Inferior parietal cortex (tissue), 1 donor: ENCODE measurements around the gene LRRC51.

Experiments
- DNase-seq: peaks from one replicate; pipeline ENCODE4 v3.0.0-alpha.2; 2016; ENCODE audit errors: extremely low spot score

LRRC51 gene, protein sequence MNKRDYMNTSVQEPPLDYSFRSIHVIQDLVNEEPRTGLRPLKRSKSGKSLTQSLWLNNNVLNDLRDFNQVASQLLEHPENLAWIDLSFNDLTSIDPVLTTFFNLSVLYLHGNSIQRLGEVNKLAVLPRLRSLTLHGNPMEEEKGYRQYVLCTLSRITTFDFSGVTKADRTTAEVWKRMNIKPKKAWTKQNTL

DNA sequence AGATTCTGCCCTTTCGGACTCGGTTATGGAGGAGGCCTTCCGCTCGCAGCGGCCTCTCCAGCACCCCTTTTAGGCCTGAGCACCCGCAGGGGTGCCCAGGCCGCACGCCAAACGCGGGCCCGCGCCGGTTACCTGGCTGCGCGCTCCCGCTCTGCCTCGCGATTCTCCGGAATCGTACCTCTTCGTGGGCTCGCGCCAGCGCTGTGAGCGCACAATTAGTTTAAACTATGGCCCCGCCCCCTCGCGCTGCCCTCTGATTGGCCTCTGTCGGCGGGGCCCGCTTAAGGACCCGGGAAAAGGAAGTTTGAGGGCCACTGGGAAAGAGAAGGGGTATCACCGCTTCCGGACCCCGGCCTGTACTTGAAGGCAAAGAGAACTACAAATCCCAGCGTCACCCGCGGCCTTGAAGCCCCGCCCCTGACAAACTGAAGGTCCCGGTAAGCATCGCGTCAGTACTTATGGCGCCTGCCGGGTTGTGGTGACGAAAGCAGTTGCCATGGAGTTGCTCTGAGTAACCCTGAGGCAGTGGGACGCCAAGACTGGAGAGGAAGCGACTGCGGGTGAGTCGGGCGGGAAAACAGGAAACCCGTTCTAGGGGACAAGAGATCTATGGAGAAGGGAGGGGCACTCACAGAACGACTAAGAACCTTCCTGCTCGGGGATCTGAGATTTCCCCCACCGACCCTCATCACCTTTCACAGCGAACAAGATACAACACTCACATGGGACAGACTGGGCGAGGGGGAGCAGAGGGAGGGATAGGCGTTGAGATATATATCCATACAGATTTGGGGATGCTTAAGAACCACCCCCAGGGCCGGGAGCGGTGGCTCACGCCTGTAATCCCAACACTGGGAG lies at the start of gene LRRC51, which contains the start of gene NUMA1:
Gene LRRC51, plus strand, starts transcription at position 525 of the 858 bp plus-strand sequence. CDS start 8,234 bp downstream, outside the sequence.
Gene NUMA1, minus strand, starts transcription at position 217 of the 858 bp plus-strand sequence. CDS start 44,599 bp downstream, outside the sequence.
- DNase-seq, result peak; percentile 99

DNA sequence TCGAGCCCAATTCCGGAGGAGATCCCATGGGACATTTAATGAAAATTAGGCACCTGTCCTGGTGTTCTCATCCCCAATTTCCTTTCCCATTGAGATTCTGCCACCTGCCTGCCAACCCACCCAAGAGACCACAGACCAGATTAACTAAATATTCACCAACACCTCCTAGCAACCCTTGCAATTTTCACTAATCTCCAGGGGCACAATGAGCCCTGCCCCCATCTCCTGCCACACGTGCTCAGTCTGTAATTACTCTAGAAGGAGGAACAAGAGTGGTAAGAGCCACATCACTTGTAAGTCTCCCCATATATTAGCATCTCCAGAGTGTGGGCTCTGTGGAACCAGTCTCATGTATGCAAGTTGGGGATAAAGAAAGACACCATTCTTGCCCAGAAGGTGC lies 44.0 kb upstream of the LRRC51 start:
- no peak for DNase-seq

DNA sequence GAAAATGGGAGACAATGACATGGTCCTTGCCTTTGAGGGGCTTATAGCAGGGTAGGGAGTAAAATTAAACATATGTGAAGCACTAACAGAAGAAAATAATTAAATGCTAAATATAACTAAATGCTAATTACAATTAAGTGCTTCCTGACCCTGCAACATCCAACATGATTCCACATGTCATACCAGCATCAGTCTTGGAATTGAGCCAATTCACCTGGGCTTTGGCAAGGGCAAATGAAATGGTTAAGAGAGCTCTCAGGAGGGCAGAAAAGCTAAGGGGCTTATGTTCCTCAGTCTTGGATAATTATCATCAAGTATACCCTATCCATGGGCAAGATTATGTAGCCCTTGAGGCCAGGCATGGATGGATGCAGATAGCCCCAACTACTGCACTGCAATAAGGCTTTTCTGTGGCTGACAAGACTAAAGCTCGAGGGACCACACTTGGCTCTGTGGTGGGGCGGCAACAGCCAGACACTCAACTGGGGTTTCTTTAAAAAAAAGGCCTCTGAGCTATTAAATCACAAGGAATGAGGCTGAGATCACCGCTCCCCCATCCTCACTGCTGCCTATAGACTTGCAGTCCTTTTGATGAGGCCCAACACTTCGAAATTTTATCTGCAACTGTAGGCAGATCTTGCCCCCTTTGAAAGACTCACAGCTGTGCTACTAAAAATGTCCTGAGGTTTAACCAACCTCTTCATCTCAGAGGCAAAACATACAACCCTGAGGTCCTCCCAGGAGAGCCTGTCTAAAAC lies 42.9 kb upstream of the LRRC51 start:
- no peak for DNase-seq

DNA sequence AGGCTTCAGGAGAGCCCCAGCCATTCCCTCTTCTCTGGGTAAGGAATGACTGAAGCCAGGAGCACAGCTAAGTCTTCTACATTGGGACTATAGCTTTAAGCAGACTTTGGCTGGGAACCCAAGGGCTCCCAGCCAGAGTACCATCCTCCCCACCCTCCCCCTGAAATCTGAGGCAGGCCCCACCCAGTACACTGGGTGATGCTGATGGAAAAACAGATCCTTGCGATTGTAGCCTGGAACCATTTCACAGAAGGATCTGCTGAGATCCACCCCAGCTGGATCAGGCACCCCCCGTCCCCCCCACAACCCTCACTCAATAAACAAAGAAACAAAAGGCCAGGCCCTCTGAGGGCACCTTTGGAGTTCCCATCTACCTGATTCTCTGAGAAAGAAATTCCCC lies 42.2 kb upstream of the LRRC51 start:
- DNase-seq, result peak; percentile 81

DNA sequence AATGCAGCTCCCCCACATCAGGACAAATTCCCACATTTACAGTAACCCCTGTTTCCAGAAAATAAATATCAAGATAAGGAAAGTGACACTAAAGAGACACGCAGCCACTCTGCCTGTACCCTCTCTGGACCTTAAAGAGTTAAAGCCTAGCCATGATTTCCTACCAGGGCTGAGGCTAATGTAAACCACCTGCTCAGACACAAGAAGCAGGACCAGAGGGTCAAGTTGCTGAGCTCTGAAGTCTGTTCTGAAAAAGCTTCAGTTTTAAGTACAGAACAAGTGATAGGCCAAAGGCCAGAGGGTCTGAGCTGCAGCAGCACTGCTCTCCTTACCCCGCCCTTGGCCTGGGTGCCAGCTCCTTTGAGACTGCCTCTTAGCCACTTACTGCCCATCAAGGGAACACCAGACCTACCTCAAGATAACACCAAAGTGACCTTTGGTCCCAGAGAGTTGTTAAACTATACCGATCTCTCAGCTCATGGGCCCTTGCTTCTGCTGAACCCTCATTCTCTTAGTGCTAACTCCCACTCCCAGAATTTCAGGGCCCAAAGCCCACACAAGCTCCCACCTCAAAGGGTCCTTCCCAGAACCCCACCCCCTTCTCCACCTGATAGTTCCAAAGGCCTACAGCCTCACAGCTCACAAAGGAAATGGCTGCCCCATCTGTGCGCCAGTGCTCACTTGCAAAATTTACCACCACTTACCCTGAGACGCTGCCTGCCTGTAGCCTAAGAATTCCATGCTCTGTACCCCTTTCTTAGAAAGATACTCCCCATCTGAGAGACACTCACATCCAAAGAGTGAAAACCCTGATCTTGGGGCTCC lies 41.4 kb upstream of the LRRC51 start:
- DNase-seq, result peak; percentile 27

DNA sequence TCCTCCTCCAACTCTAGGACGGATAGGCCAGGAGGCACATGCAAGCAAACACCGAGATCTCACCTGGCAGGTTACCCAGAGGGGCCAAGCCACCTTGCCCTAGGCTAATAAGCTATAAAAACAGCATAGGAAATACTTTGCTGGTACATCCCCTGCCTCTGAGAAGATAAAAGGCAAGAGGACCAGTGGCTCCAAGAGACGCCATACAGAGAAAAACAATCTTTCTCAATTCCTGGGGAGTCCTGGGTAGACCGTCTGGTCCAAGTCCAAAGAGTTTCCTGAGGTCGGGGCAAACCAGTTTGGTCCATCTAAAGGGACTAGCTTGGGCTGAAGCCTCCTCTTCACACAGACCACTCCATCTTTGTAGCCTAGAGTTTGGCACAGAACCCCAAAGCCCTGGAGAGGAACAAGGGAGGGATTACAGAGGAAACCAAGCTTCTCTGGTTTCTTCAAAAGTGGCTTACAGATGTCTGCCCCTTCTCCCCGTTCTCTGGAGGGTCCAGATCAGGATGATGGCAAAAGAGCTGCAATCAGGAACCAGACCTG lies 40.7 kb upstream of the LRRC51 start:
- DNase-seq, result peak; percentile 55

DNA sequence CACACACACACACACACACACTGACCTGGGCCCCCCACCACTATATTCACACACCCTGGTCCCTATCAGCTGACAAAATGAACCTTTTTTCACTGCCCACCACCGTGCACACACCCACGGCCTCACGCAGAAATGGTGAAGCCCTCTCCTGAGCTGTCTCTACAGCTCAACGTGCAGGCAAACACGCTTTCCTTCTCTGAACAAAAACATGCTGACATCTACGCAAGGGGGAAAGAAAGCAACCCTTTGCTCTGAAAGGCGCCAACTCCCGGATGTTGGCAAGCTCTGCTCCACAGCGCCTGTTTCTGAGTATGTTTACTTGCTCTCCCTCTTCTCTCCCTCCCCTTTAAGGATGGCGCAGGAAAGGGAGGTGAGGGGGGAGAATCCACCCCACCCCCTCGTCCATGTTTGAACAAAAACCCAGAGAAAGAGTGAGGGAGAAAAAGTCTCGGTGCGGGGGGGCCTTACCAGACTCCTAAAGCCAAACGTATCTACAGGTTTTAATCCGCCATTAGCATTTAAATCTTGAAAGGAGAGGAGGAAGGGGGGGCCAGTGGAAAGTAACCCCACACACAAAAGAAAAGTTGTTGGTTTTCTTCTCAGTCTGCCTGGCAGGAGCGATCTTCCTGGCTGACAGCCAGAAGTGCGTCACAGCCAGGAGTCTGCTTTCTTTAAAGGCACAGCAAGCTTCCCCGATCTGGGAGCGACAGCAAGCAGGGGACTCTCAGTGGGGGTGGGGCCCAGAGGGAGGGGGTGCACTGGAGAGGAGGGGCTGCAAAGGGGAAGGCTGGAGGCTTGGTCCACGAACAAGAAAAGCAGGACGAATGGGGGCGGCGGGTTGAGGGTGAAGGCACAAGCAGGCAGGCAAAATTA lies 39.9 kb upstream of the LRRC51 start:
- DNase-seq, result peak; percentile 92

DNA sequence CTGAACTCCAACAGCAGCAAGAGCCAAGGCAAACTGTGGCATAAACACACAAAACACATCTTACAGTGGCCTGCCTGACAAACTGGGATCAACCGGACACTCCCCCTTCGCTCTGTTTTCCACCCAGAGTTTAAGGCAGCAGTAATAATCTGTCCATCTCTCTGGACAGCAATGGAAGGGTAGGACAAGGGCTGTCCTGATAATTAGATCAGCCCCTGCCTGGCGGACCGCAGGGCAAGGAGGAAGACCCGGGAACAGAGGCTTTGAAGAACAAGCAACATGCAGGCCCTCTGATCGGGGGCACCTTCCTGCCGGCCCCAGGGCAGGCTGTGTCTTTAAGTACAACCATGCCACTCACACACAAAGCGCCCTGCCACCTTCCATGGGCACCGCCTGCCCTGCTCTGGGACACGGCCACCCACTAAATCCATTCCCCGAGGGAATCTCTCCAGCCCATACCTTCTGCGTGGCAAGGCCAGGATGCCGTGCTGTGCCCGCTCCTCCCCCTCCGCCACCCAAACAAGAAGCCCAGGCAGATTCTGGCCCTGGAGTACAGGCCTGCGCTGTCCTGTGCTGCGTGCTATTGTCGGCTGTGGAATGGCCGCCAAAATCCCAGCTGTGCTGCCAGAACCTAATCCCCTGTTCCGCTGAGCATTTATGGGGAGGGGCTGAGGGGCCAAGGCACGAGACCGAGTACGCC lies 39.1 kb upstream of the LRRC51 start:
- peak; percentile 72 for DNase-seq

DNA sequence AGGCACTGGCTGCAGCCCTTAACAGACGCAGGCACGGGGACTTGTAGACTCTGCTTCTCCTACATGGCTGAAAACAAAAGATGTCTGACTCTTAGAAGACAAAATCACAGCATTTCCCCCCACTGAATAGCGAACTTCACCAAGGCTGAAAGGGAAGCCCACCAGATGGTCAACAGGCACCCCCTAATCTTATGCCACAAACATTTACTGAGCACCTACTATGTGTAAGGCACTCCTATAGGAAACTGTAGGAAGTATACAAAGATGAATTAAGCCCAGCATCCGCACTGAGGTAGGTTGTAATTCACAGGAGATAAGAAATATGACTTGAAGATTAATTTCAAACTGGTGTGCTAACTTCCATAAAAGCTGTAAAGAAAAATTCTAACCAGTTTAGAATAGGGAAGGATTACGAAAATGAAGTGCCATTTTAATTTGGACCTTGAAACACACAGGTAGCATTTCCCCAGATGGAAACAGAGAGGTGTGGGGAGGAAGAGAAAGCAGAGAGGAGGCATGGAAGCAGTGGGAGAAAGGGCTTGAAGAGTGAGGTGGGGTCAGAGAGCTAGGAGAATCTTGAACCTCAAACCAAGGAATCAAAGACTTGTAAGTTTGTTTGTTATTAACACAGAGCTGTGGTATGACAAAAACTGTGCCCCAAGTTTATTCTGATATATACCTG lies 38.4 kb upstream of the LRRC51 start:
- DNase-seq, result no peak

DNA sequence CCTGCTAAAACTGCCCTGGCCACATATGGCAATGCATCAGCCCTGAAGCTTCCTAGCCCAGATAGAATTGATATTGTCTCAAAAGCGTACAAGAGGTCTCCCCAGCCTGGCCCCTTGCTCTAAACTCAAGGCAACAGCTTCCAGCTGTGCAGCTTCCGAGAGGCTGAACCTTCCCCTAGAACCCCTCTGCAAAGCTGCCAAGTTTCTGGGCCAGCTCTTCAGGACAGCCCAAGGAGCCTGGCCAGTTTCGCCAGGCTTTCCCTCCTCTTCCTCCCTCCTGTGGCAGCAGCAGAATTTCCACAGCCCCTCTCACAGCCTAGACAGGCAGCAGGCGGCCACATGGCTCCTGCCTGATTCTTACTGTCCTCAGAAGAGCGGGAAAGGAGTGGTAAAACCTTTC lies 34.8 kb upstream of the LRRC51 start:
- no peak for DNase-seq

DNA sequence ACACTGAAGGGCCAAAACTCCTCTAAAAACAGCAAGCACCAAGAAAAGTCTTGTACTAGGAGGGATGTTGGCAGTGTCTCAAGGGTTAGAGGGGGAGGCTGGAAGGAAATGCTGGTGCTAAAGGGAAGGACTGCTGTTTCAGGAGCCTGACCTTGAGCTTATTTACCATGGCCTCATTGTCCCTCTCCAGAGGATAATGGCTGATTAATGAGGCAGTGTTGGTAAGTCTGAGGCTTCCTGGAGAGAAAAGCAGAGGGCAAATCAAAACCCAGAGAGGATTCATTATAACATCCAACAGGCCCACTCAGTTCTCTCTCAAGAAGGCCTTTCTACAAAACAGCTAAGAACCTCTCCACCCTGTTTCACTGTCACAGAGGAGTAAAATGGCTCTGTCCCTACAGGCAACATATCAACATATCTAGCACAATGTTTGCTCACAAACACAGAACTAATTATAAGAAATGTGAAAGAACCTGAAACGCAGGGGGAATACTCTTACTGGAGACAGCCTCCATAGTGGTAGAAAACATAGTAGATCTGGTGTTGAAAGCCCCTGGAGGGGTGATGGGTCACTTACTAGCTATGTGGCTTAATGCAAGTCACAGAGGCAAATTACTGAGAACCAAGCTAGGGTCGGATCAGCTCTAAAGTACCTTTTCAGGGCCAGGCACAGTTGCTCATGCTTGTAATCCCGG lies 31.7 kb upstream of the LRRC51 start:
- no peak for DNase-seq

DNA sequence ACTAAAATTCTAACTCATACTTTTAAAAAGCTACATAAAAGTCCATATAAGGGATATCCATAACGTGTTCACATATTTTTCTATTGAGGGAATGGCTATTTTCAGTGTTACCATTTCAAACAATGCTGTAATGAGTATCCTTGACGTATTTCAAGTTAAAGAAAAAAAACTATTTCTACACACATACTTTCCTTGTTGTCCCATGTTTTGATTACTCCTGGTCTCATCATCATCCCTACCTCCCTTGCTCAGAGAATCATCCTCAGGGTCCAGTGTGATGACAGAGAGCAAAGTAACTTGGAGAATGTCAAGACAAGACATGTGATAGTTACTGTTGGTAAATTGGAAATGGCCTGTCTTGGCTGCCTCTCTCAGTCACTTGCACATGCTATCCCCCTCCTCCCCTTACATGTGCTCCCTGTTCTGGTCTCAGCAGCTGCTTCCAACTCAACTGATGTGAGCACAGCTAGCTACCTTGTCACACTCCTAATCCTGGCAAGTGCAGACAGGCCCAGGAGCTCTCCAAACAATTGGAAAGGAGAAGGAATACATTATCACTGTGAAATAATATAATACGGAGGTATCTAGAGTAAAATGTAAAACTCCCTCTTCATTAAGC lies 22.1 kb upstream of the LRRC51 start:
- no peak for DNase-seq

DNA sequence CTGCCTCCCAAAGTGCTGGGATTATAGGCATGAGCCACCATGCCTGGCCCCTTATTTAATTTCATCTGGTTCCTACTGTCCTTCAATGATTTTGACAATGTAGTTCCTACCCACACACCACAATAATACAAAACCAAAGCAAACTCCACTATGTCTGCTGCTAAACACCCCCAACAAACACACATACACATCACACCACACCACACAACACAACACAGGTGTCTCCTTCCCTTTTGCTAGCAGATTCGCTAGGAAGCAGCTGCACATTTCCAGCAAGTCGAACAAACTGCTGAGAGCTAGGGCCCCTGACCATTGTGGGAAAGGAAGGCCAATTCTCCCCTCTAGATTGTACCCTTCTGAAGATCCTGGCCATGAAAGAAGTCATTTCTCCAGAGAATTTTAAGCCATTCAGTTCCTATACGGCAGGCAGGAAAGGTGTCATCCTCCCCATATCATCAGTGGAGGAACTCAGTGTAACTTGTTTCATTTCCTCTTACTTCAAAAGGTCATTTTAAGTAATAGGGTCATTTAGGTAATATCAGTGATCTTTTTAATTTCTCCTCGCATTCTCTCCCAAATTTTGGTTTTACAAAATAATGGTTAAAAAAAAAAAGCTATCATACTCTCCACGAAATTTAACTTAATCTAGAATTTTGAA lies 18.8 kb upstream of the LRRC51 start:
- DNase-seq, result no peak

DNA sequence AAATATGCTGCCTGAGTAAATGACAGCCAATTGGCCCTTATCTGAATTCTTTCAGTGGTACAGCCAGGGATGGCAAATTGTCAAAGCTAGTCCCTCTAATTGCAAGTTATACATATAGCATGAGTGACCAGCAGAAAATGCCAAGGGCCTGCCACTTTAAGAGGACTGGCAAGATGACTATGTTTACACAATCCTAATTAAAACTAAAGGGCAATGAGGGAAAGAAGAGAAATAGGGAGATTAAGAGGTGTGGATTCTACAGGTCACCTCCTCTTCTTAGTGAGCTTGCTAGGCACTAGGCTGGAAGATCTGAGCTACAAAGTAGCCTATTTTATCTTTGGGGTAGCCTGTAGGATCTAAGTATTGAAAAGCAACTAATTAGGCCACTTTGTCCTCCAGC lies 13.8 kb upstream of the LRRC51 start:
- no peak for DNase-seq

DNA sequence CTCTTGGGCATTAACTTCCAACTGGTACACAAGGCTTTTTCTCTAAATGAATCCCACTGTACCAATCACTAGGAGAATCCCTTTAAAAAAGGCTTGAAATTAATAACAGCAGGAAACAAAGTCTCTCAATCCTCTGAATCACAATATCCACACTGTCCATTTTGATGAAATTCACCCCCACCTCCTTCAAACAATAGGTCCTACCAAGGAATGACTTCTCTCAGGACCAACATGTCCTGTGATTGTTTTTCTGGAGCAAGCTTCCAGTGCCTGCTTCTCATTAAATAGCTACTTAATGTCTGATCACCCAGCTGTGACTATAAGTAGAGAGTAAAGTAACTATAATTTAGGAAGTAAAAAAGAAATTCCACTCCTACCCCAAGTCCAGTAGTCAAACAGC lies 13.4 kb upstream of the LRRC51 start:
- DNase-seq, result no peak

DNA sequence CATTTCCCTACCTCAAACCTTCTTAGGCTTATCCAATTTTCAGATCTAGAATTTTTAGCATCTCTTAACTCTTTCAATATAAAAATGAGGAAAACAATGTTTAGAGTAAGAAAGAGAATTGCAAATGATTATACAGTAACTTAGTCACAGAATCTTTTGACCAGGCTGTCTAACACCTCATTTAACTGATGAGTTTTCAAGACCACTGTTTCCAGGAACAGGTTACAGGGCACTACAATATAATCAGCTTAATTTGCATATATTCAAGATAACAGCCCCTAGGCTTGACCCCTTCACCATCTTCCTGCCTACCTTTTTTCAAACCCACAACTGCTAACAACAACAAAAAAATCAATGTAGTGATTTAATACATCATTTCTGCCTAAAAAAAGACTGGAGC lies 13.0 kb upstream of the LRRC51 start:
- no peak for DNase-seq

DNA sequence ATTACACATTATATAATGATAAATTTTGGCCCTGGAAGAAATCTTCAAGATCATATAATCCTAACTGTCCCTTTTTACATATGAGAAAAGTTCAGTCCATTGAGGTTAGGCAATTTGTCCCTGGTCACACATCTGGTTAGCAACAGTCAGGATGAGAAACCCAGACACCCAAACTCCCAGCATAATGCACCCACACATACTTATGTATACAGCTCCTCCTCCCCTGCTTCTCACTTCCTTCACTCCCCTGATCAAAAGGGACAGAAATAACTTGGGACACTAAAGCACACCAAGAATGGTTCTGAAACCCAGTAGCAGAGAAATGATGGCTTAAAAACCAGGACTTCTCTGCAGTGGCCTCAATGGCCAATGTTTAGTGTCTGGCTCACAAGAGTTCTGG lies 11.4 kb upstream of the LRRC51 start:
- no peak for DNase-seq
